Activated CD4-positive, alpha-beta memory T cell treated with anti-CD3 and anti-CD28 coated beads, Interleukin-2, amount 10 ng/mL, durations not matched to agents 7 days and 5 days (primary cell): Measurements from ENCODE around the gene TCF7L1. TPM values are rescaled to one million over a fixed set of nuclear protein-coding genes. Genes with fewer than 3 reads are reported as not detected.

ENCODE experiments used
- total RNA-seq, 2 experiments: library from RNA; stranded (reverse); gene quantifications; one replicate each; pipeline ENCODE4 v1.2.3, GENCODE V29; 2021

Gene TCF7L1
- total RNA-seq, 2 experiments from 2014 or later = 0.08 TPM; not detected in 1

Other genes starting within 250 kb of the TCF7L1 start
- 1,000 to 10,000 TPM; 5,686 to 5,768 TPM for gene TMSB10, start 227.7 kb upstream of the TCF7L1 start, total RNA-seq
- gene KCMF1, start 162.2 kb upstream of the TCF7L1 start, total RNA-seq = 10 to 100 TPM; 87.0 to 92.9 TPM
- 100 to 1,000 TPM; 129 to 131 TPM for gene TGOLN2, start 194.6 kb downstream of the TCF7L1 start, total RNA-seq
- 10 to 100 TPM; 30.1 to 31.1 TPM for gene RETSAT, start 221.1 kb downstream of the TCF7L1 start, total RNA-seq
- 10 to 100 TPM; 19.2 to 19.4 TPM for gene ELMOD3, start 221.4 kb downstream of the TCF7L1 start, total RNA-seq